ENCODE measurements around the gene ATG10.
"Not testable (repeated sequence)": the region's sequence is repeated elsewhere in the genome, so short reads cannot be mapped to it uniquely, and the experiment has no call there.

The ATG10 gene

GRCh38 chr5:81971712-81972491 is at the start of gene ATG10:
ATG10 (plus strand) TSS chr5:81972023; CDS start chr5:81987571, 15,548 bp downstream.
- DNase-seq, result peak; percentile 61 to 96 (median 91)

GRCh38 chr5:81922854-81923279 is 49.0 kb upstream of the ATG10 start:
- DNase-seq, result no peak

GRCh38 chr5:81924442-81924841 is 47.4 kb upstream of the ATG10 start:
- DNase-seq, result peak in 19 of 56 donors; percentile 2 to 46 (median 13)

- DNase-seq, result no peak
These were observed 46.8 kb upstream of the ATG10 start for GRCh38 chr5:81925009-81925408.

- DNase-seq, result peak in 1 of 56 donors; percentile 4
These were observed 45.8 kb upstream of the ATG10 start for GRCh38 chr5:81925981-81926380.

GRCh38 chr5:81936066-81936465 is 35.8 kb upstream of the ATG10 start:
- DNase-seq, result no peak

- no peak for DNase-seq
These were observed 35.1 kb upstream of the ATG10 start for GRCh38 chr5:81936750-81937149.

GRCh38 chr5:81942746-81943145 is 29.1 kb upstream of the ATG10 start:
- no peak for DNase-seq

GRCh38 chr5:81948349-81948748 is 23.5 kb upstream of the ATG10 start:
- no peak for DNase-seq

GRCh38 chr5:81949462-81949861 is 22.4 kb upstream of the ATG10 start:
- no peak for DNase-seq

GRCh38 chr5:81950996-81951395 is 20.8 kb upstream of the ATG10 start:
- no peak for DNase-seq

- not testable (repeated sequence) for DNase-seq
These were observed 17.0 kb upstream of the ATG10 start for GRCh38 chr5:81954796-81955195.

GRCh38 chr5:81958129-81958528 is 13.7 kb upstream of the ATG10 start:
- DNase-seq, result not testable (repeated sequence)

GRCh38 chr5:81961651-81962440 is 10.0 kb upstream of the ATG10 start:
- DNase-seq, result no peak

- DNase-seq, result no peak
These were observed 8.3 kb upstream of the ATG10 start for GRCh38 chr5:81963544-81963943.

- no peak for DNase-seq
These were observed 6.3 kb upstream of the ATG10 start for GRCh38 chr5:81965524-81965923.

- no peak for DNase-seq
These were observed 2.6 kb upstream of the ATG10 start for GRCh38 chr5:81969226-81969625.

GRCh38 chr5:81969912-81970311 is 1.9 kb upstream of the ATG10 start:
- DNase-seq, result no peak

GRCh38 chr5:81971111-81971711 is 612 bp upstream of the ATG10 start:
- peak in 3 of 56 donors; percentile 0 to 52 (median 1) for DNase-seq

- DNase-seq, result no peak
These were observed 615 bp downstream of the ATG10 start for GRCh38 chr5:81972492-81972783.

GRCh38 chr5:81980160-81980559 is 8.3 kb downstream of the ATG10 start:
- no peak for DNase-seq

- no peak for DNase-seq
These were observed 8.9 kb downstream of the ATG10 start for GRCh38 chr5:81980598-81981260.

All from amygdala (tissue), 56 donors.